ENCODE measurements around the gene DSTN. TPM values are rescaled to one million over a fixed set of nuclear protein-coding genes. Genes with fewer than 3 reads are reported as not detected.
A peak's percentile ranks its signal among the peaks of the same experiment; 100 is the strongest.

DSTN gene
- polyA plus RNA-seq, 4 donors: 145 to 360 (median 185) TPM

GRCh38 chr20:17555106-17555505, 14.8 kb upstream of the DSTN start:
- WGBS, 3 donors: 95 to 98% (median 97%) methylated on average over 3 of the region's 3 CpGs
- H3K27ac ChIP-seq (ENCODE audit: low read depth in 1 of 3, low read length in 2 of 3): no peak overlapping the region
- DNase-seq (no peak), FAIRE-seq (no peak)
- no peaks in the 10 kb centered on the region for H3K27me3 ChIP-seq (ENCODE audit: control insufficient read depth in 3 of 3, insufficient read depth in 3 of 3, low read length in 3 of 3)
- no peaks in the 10 kb centered on the region for H3K9me3 ChIP-seq (ENCODE audit: control insufficient read depth in 2 of 2, insufficient read depth in 1 of 2, low read depth in 1 of 2, low read length in 1 of 2)
- H3K4me1 ChIP-seq (ENCODE audit: control insufficient read depth in 3 of 3, insufficient read depth in 2 of 3, low read depth in 1 of 3, low read length in 2 of 3): peaks cover 0 to 18% (median 7%) of the 10 kb centered on the region in 3 donors
- no peak overlapping the region for H3K4me3 ChIP-seq (ENCODE audit: low read depth in 1 of 3, low read length in 3 of 3)
- H3K36me3 ChIP-seq (ENCODE audit: control insufficient read depth in 3 of 3, insufficient read depth in 2 of 3, low read depth in 1 of 3, low read length in 3 of 3): no peaks in the 10 kb centered on the region

- Histone ChIP-seq H3K4me1 (ENCODE audit: control insufficient read depth in 3 of 3, insufficient read depth in 2 of 3, low read depth in 1 of 3, low read length in 2 of 3) (peaks cover 0 to 18% (median 7%) of the 10 kb centered on the region in 3 donors), H3K36me3 (ENCODE audit: control insufficient read depth in 3 of 3, insufficient read depth in 2 of 3, low read depth in 1 of 3, low read length in 3 of 3) (no peaks in the 10 kb centered on the region), H3K9me3 (ENCODE audit: control insufficient read depth in 2 of 2, insufficient read depth in 1 of 2, low read depth in 1 of 2, low read length in 1 of 2) (no peaks in the 10 kb centered on the region), H3K27me3 (ENCODE audit: control insufficient read depth in 3 of 3, insufficient read depth in 3 of 3, low read length in 3 of 3) (no peaks in the 10 kb centered on the region), H3K4me3 (ENCODE audit: low read depth in 1 of 3, low read length in 3 of 3) (no peak overlapping the region), H3K27ac (ENCODE audit: low read depth in 1 of 3, low read length in 2 of 3) (peak overlapping the region in 2 of 3 donors; percentile 77 to 86)
- peak; percentile 10 to 26 for DNase-seq
- WGBS, 3 donors: 26 to 56% (median 40%) methylated on average over 11 of the region's 11 CpGs
- no peak for FAIRE-seq
Measured at GRCh38 chr20:17556837-17557674, 12.8 kb upstream of the DSTN start.

GRCh38 chr20:17557675-17558006, 12.2 kb upstream of the DSTN start:
- no peak for FAIRE-seq
- DNase-seq: peak; percentile 52 to 69
- Histone ChIP-seq H3K27me3 (ENCODE audit: control insufficient read depth in 3 of 3, insufficient read depth in 3 of 3, low read length in 3 of 3) (no peaks in the 10 kb centered on the region), H3K9me3 (ENCODE audit: control insufficient read depth in 2 of 2, insufficient read depth in 1 of 2, low read depth in 1 of 2, low read length in 1 of 2) (no peaks in the 10 kb centered on the region), H3K4me3 (ENCODE audit: low read depth in 1 of 3, low read length in 3 of 3) (no peak overlapping the region), H3K36me3 (ENCODE audit: control insufficient read depth in 3 of 3, insufficient read depth in 2 of 3, low read depth in 1 of 3, low read length in 3 of 3) (no peaks in the 10 kb centered on the region), H3K27ac (ENCODE audit: low read depth in 1 of 3, low read length in 2 of 3) (peak overlapping the region in 2 of 3 donors; percentile 77 to 86), H3K4me1 (ENCODE audit: control insufficient read depth in 3 of 3, insufficient read depth in 2 of 3, low read depth in 1 of 3, low read length in 2 of 3) (peaks cover 0 to 18% (median 7%) of the 10 kb centered on the region in 3 donors)
- WGBS, 3 donors: 21 to 36% (median 32%) methylated on average over 3 of the region's 3 CpGs

- no peak overlapping the region for H3K4me3 ChIP-seq (ENCODE audit: low read depth in 1 of 3, low read length in 3 of 3)
- H3K4me1 ChIP-seq (ENCODE audit: control insufficient read depth in 3 of 3, insufficient read depth in 2 of 3, low read depth in 1 of 3, low read length in 2 of 3): peaks cover 0 to 18% (median 7%) of the 10 kb centered on the region in 3 donors
- DNase-seq: peak in 1 of 2 donors; percentile 33
- no peak for FAIRE-seq
- H3K27ac ChIP-seq (ENCODE audit: low read depth in 1 of 3, low read length in 2 of 3): peak overlapping the region; percentile 44 to 94 (median 77)
- H3K36me3 ChIP-seq (ENCODE audit: control insufficient read depth in 3 of 3, insufficient read depth in 2 of 3, low read depth in 1 of 3, low read length in 3 of 3): no peaks in the 10 kb centered on the region
- no peaks in the 10 kb centered on the region for H3K27me3 ChIP-seq (ENCODE audit: control insufficient read depth in 3 of 3, insufficient read depth in 3 of 3, low read length in 3 of 3)
- 38 to 68% (median 59%) methylated on average over 7 of the region's 7 CpGs for WGBS, 3 donors
- H3K9me3 ChIP-seq (ENCODE audit: control insufficient read depth in 2 of 2, insufficient read depth in 1 of 2, low read depth in 1 of 2, low read length in 1 of 2): no peaks in the 10 kb centered on the region
Measured at GRCh38 chr20:17558154-17558940, 11.5 kb upstream of the DSTN start.

- Histone ChIP-seq H3K27me3 (ENCODE audit: control insufficient read depth in 3 of 3, insufficient read depth in 3 of 3, low read length in 3 of 3) (no peaks in the 10 kb centered on the region), H3K27ac (ENCODE audit: low read depth in 1 of 3, low read length in 2 of 3) (peak overlapping the region in 2 of 3 donors; percentile 77 to 94), H3K4me1 (ENCODE audit: control insufficient read depth in 3 of 3, insufficient read depth in 2 of 3, low read depth in 1 of 3, low read length in 2 of 3) (peaks cover 0 to 18% (median 7%) of the 10 kb centered on the region in 3 donors), H3K36me3 (ENCODE audit: control insufficient read depth in 3 of 3, insufficient read depth in 2 of 3, low read depth in 1 of 3, low read length in 3 of 3) (no peaks in the 10 kb centered on the region), H3K4me3 (ENCODE audit: low read depth in 1 of 3, low read length in 3 of 3) (no peak overlapping the region), H3K9me3 (ENCODE audit: control insufficient read depth in 2 of 2, insufficient read depth in 1 of 2, low read depth in 1 of 2, low read length in 1 of 2) (no peaks in the 10 kb centered on the region)
- no peak for FAIRE-seq
- no peak for DNase-seq
- WGBS, 3 donors: 87 to 91% (median 88%) methylated on average over 1 of the region's 1 CpG
Measured at GRCh38 chr20:17558941-17559304, 11.0 kb upstream of the DSTN start.

GRCh38 chr20:17559338-17559737, 10.5 kb upstream of the DSTN start:
- DNase-seq (no peak), FAIRE-seq (no peak)
- Histone ChIP-seq H3K9me3 (ENCODE audit: control insufficient read depth in 2 of 2, insufficient read depth in 1 of 2, low read depth in 1 of 2, low read length in 1 of 2) (no peaks in the 10 kb centered on the region), H3K4me1 (ENCODE audit: control insufficient read depth in 3 of 3, insufficient read depth in 2 of 3, low read depth in 1 of 3, low read length in 2 of 3) (peaks cover 0 to 18% (median 7%) of the 10 kb centered on the region in 3 donors), H3K27me3 (ENCODE audit: control insufficient read depth in 3 of 3, insufficient read depth in 3 of 3, low read length in 3 of 3) (no peaks in the 10 kb centered on the region), H3K36me3 (ENCODE audit: control insufficient read depth in 3 of 3, insufficient read depth in 2 of 3, low read depth in 1 of 3, low read length in 3 of 3) (no peaks in the 10 kb centered on the region), H3K4me3 (ENCODE audit: low read depth in 1 of 3, low read length in 3 of 3) (no peak overlapping the region), H3K27ac (ENCODE audit: low read depth in 1 of 3, low read length in 2 of 3) (peak overlapping the region in 2 of 3 donors; percentile 77 to 94)
- WGBS, 3 donors: 93 to 96% (median 94%) methylated on average over 6 of the region's 6 CpGs

- no peak overlapping the region for H3K4me3 ChIP-seq (ENCODE audit: low read depth in 1 of 3, low read length in 3 of 3)
- no peak for FAIRE-seq
- no peaks in the 10 kb centered on the region for H3K36me3 ChIP-seq (ENCODE audit: control insufficient read depth in 3 of 3, insufficient read depth in 2 of 3, low read depth in 1 of 3, low read length in 3 of 3)
- H3K4me1 ChIP-seq (ENCODE audit: control insufficient read depth in 3 of 3, insufficient read depth in 2 of 3, low read depth in 1 of 3, low read length in 2 of 3): peaks cover 0 to 18% (median 7%) of the 10 kb centered on the region in 3 donors
- DNase-seq: no peak
- 78 to 87% (median 83%) methylated on average over 5 of the region's 5 CpGs for WGBS, 3 donors
- H3K27ac ChIP-seq (ENCODE audit: low read depth in 1 of 3, low read length in 2 of 3): no peak overlapping the region
- H3K27me3 ChIP-seq (ENCODE audit: control insufficient read depth in 3 of 3, insufficient read depth in 3 of 3, low read length in 3 of 3): no peaks in the 10 kb centered on the region
- no peaks in the 10 kb centered on the region for H3K9me3 ChIP-seq (ENCODE audit: control insufficient read depth in 2 of 2, insufficient read depth in 1 of 2, low read depth in 1 of 2, low read length in 1 of 2)
Measured at GRCh38 chr20:17560344-17561074, 9.4 kb upstream of the DSTN start.

GRCh38 chr20:17562804-17563305, 7.0 kb upstream of the DSTN start:
- H3K27ac ChIP-seq (ENCODE audit: low read depth in 1 of 3, low read length in 2 of 3): no peak overlapping the region
- peaks cover 0 to 6% of the 10 kb centered on the region in 2 donors for H3K9me3 ChIP-seq (ENCODE audit: control insufficient read depth in 2 of 2, insufficient read depth in 1 of 2, low read depth in 1 of 2, low read length in 1 of 2)
- DNase-seq (no peak), FAIRE-seq (no peak)
- WGBS, 3 donors: 75 to 94% (median 88%) methylated on average over 2 of the region's 2 CpGs
- no peak overlapping the region for H3K4me3 ChIP-seq (ENCODE audit: low read depth in 1 of 3, low read length in 3 of 3)
- H3K36me3 ChIP-seq (ENCODE audit: control insufficient read depth in 3 of 3, insufficient read depth in 2 of 3, low read depth in 1 of 3, low read length in 3 of 3): no peaks in the 10 kb centered on the region
- no peaks in the 10 kb centered on the region for H3K27me3 ChIP-seq (ENCODE audit: control insufficient read depth in 3 of 3, insufficient read depth in 3 of 3, low read length in 3 of 3)
- H3K4me1 ChIP-seq (ENCODE audit: control insufficient read depth in 3 of 3, insufficient read depth in 2 of 3, low read depth in 1 of 3, low read length in 2 of 3): peaks cover 0 to 8% (median 3%) of the 10 kb centered on the region in 3 donors
